Inflammatory macrophage treated with lipopolysaccharide for 1 hour (primary cell): ENCODE data around the gene TWIST2.

Source experiments
- DNase-seq, 2 donors: peaks; one replicate each; pipeline ENCODE4 v3.0.0-alpha.2; 2020 to 2022

TWIST2 gene

DNA sequence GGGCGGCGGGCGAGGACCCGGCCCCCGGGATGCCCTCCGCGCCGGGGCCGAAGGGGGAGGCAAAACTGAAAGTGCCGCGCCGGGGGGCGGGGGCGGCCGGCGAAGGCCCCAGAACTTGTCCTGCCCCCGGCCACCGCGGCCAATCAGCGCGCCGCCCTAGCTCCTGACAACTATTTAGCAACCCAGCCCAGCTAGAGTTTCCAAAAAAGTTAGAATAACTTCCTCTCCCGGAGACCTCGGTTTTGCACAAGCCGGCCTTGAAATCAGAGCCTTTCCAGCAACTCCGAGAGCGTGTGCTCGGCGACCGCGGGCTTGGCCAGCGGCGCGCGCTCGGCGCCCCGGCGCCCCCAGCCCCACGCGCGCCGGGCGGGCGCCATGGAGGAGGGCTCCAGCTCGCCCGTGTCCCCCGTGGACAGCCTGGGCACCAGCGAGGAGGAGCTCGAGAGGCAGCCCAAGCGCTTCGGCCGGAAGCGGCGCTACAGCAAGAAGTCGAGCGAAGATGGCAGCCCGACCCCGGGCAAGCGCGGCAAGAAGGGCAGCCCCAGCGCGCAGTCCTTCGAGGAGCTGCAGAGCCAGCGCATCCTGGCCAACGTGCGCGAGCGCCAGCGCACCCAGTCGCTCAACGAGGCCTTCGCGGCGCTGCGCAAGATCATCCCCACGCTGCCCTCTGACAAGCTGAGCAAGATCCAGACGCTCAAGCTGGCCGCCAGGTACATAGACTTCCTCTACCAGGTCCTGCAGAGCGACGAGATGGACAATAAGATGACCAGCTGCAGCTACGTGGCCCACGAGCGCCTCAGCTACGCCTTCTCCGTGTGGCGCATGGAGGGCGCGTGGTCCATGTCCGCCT, at the start of gene TWIST2:
Gene TWIST2, plus strand, starts transcription at position 245 of the 850 bp plus-strand sequence. Its CDS starts 131 bp downstream, at position 376.
- peak; percentile 56 to 67 for DNase-seq

DNA sequence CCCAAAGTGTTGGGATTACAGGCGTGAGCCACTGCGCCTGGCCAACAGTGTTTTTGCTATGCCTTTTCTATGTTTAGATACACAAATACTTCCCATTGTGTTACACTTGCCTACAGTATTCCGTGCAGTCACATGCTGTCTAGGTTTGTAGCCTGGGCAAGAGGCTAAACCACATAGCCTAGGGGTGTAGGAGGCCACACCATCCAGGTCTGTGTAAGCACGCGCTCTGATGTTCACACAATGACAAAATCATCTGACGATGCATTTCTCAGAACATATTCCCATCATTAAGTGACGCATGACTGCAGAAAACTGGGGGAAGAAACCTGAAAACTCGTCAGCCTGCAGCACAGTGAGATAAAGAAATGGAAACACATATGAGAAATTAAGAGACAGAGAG, 46.1 kb upstream of the TWIST2 start:
- no peak for DNase-seq

DNA sequence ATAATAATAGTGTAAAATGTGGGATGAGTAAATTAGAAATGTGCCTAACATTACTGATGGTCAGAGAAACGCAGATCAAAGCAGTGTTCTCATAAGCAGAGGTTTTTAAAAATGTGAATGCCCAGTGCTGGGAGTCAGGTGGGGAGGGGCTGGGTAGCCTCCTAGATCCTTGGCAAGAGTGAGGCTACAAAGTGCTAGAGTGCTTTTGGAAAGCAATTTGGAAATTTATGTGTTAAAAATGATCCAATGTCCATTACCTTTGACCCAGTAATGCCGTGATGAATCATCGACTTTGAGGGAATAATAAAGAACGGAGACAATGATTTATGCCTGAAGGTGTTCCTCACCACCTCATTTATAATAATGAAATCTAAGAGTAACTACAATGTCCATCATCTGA, 44.9 kb upstream of the TWIST2 start:
- DNase-seq = no peak

DNA sequence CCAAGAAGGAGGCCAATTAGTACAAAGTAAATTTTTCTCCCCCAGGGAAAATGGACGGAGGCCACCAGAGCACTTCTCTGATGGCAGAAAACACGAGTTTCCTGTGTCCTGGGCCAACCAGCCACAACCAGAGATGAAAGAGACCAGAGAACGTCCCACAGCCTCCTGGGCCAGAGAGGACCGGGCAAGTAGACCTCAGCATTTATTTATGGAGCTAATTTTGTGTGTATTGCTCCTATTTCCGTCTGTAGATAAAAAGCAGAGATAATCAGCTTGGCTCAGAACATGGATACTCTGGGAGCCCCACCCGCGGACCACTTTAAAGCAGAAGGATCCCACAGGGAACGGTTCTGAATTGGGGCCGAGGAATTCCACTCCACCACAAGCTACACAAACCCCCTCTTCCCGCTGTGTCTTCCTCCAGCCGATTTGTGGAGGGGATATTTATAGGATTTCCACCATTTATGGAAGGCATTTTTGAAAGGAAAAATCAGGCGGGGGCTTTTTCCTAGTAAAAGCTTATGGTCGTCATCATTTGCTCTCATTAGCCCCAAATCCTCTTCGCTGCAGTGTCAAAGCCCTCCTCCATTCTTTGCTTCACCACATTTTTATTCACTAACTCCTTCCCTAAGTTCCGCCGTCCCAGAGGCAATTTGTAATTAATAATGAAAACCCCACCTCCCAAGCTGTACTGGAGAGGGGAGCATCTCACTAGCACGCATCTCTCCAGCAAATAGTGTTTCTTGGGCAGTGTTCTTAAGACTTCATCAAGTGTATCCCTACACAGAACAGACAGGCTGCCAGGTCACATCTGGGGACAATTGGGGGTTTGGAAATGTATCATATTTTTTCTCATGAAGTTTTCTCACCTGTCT, 43.7 kb upstream of the TWIST2 start:
- no peak for DNase-seq

DNA sequence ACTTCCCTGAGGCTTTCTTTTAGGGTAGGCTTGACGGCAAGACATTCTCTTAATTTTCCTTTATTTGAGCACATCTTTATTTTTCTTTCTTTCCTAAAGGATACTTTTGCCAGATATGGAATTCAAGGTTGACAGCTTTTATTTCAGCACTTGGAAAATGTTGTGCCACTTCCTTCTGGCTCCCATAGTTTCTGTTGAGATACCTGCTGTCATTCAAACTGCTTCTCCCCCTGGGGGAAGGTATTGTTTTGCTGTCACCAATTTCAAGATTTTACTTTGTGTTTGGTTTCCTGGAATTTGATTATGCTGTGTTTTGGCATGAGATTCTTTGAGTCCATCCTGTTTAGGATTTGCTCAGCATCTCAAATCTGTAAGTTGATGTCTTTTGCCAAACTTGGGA, 39.1 kb upstream of the TWIST2 start:
- DNase-seq = no peak

DNA sequence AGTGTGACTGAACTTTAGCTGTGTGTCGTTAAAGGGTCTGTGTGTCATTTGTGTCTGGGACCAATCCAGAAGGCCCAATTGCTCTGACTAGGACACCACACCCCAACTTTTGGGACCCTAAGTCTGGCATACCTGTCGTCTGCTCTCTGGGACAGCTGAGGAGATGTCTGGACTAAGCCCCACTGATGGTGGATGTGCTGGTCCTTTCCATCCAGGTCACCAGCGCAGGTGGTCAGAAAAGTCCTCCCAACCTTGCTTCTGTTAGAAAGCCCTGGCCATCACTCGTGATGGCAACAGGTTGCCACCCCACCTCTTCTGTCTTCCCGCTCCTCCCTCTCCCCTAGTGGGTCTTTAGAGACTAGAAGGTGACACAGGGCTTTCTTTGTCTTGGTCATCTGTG, 37.6 kb upstream of the TWIST2 start:
- DNase-seq = no peak

DNA sequence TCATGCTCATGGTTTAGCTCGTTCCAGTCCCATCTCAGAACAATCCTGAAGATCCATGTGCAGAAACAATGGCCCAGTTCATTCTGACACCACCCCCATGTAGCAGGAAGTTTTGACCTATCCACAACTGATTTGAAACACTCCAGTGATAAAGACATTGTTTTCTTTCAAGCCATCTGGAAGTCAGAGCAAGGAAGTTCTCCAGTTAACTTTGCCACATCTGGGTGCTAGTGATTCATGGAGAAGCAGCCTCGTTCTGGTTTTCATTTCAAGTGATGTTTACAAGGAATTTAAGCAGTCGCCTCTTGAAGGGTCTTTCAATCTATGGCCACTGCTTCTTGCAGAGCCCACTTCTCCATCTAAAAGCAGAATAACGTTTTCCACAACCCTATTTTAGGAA, 36.6 kb upstream of the TWIST2 start:
- DNase-seq = no peak

DNA sequence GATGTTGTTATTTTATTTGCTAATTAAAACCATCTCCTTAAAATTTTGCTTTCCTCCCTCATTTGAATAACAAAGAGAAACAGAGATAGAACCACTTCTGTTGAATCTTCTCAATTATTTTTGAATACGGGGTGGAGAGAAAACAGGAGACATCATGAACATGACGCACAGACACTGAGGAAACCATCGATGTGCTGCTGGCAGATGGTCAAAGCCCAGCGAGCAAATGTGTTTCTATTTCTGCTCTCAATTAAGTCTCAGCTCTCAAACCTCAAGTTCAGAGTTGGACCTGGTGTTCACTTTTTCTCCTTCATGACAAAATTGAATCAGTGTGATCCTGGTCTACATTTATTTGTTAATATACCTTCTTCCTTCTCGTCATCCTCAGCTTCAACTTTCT, 36.1 kb upstream of the TWIST2 start:
- DNase-seq = no peak

DNA sequence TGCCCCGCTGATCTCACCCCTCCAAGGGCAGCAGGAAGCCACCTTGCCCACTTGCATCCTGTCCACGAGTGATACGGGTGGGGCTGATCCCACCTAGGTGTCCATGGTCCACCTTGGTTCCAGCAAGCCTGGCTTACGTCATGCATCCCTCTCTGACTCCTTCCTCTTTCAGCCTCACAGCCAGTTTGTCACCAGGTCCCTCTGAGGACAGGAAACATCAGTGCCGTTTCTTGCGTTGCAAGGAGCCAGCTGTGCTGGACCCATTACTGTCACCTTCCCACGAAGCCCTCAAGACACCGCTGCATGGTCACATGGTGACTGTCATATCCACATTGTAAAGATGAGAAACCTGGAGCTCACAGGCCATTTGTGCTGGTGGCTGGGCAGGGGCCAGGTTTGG, 34.8 kb upstream of the TWIST2 start:
- DNase-seq = no peak

DNA sequence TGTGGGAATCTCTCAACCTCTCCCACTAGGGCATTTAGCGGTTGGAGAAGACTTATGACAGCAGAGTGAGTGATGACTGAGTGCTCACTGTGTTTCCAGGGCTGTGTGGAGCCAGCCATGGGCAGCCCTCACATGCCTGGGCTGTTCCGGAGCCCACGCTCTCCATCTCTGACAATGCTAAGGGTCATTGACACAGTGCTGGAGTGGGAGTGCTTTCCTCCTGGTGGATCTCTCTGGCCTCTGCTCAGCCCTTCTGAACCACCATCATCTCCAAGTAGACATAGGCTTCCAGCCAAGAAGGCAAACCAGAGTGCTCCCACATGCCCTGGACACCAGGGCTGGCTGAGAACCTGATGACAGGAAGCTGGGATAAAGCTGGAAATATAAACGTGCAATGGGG, 33.1 kb upstream of the TWIST2 start:
- DNase-seq = no peak

DNA sequence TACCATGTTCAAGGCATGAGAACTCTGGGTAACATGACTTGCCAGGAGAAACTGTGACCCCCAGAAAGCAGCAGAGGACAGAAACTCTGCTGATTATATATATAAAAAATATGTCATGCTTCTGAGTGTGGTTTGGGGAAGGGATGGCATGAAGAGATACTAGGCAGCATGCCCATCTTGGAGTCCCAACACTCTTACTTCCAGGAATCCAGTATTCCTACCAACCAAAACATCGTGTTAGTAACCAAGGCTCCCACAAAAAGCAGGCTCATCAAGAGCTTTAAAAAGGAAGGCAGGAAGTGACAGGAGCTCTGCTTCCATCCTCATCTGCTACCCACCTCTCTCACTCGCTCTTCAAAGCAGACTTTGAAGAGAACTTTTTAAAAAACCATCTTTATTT, 31.6 kb upstream of the TWIST2 start:
- no peak for DNase-seq

DNA sequence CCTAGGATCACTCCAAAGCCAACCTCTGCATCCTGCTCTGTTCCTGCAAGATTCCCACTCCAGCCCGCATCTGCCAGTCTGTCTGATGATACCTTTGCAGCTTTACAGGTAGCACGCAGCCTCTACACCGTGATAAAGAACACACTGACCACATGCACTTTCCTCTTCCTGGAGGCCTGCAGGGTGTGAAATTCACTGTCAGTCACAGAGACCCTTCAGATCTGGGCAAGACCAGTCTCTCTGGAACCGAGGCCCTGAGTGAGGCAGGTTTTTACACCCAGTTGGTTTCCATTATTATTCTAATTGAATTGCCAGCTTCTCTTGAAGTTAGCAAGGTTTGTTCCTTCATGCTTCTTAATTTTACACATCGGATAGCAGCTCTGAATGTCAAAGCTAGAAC, 30.5 kb upstream of the TWIST2 start:
- DNase-seq = no peak

DNA sequence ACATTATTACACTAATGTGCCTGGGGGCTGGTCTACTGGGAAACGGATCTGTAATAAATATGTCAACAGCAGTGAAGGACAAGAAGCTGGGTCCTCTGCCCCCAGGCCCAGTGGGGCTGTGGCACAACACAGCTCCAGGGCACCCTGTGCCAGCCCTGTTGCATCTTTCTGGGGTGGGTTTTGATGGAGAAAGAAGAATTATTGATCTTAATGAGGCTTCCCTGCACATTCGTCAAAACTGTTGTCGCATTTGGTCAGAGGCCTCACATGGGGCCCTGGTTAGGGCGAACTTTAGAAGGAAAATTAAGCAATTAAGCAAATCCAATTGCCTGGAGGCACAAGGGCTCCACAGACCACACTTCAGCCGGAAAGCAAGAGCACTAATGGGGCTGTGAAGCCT, 30.0 kb upstream of the TWIST2 start:
- DNase-seq = no peak

DNA sequence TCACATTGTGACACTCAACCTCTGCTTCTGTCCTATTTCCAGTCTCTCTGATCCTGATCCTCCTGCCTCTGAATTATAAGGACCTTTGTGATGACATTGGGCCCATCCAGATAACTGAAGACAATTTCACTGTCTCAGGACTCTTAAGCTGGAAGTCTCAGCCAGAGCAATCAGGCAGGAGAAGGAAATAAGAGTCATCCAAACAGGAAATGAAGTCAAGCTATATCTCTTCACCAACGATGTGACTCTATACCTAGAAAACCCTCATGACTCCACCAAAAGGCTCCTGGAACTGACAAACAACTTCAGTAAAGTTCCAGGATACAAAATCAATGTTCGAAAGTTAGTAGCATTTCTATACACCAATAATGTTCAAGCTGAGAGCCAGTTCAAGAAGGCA, 29.3 kb upstream of the TWIST2 start:
- no peak for DNase-seq

DNA sequence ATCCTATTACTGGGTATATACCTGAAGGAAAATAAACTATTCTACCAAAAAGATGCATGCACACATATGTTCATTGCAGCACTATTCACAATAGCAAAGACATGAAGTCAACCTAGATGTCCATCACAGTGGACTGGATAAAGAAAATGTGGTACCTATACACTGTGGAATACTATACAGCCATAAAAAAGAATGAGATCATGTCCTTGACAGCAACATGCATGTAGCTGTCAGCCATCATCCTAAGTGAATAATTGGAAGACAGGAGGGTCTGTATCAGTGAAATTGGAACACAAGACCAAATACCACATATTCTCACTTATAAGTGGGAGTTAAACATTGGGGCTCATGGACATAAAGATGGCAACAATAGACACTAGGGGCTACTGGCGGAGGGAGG, 27.7 kb upstream of the TWIST2 start:
- DNase-seq = no peak

DNA sequence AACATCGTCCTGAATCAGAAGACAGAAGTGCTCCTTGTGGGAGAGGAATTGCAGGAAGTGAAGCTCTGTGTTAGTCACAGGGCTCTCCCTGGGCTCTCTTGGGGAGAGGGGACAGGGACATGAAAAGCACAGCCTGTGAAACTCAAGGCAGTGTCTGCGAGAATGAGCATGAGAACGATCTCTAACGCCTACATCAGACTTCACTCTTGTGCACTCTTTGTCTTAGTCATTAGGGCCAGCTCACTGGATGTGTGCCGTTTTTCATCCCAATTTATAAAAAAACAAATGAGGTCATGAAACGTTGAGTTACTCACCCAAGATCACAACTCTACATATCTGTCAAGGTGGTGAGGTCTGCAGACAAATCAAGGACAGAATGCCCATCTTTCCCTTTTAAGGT, 27.0 kb upstream of the TWIST2 start:
- DNase-seq = no peak

DNA sequence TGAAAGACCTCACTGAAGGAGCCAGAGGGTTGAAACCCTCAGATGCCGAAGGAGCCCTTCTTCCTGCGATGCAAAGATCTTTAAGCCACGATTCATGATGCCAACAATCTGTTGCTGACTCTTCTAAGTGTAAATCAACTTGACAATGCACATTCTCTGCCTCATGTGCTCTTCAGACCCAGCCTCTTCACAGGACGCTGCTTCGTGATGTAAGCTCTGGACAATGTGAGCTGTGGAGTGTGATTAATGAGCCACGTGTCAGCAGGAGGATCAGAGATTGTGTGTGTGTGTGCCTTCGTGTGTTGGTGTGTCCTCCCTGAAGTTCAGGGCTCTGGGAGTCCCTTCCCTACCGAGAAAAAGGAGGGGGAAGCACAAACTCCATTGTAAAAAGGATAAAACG, 26.5 kb upstream of the TWIST2 start:
- DNase-seq = no peak

DNA sequence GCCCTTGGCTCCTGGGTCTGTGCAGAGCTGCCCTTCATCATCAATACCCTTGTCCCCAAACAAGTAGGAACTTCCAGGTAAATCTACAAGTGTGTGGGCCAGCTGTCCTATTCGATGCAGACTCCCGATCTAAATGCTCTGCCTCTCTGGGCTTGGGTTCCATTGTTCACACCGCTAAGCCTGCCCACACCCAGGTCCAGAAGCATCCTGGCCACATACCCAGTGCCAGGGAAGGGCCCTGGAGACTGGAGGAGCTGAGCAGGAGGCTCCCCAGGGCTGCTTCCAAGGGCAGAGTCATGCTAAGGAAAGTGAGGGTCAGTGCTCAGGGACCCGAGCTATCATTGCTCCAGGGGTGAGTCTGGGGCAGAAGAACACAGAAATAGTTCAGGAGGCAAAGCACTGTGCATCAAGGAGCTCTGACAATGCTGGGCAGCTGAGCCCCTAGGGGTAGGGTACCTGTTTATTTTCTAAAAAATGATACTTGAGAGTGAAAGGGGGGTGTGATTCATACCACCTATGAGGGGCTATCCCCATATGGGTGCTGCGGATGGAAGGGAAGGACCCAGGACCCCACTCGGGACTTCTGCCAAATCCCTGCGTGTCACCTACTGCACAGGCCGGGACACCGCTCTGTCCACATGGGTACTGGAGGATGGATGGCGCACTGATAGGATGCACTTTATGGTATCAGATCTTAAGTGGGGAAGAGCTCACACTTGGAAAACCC, 25.8 kb upstream of the TWIST2 start:
- no peak for DNase-seq

DNA sequence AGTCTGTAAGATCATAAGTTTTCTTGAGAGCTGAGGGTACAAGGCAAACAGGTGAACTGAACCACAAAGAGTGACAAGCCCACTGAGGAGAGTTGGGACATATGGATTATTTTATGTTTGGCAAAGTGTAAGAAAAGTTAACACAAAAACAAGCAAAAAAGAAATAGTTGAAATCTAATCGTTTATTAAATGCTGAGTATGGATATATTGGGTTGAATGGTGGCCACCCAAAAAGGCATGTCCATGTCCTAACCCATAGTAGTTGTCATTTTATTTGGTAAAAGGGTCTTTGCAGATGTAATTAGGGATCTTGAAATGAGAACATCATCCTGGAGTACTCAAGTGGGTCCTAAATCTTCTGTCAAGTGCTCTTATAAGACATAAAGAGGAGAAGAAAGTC, 24.9 kb upstream of the TWIST2 start:
- no peak for DNase-seq

DNA sequence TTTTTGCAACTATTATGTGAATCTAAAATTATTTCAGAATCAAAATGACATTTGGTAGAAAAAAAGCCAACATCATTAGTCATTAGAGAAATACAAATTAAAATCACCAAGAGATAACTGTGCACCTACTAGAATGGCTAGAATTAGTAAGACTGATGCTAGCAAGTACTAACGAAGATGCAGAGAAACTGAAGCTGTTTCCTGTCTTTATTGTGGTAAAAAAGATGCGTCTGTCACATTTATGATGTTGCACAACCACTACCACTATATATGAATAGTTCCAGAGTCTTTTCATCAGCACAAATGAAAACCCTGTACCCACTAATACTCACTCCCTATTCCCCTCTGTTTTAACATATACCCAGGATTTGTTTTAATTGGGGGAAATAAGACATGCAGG, 16.7 kb upstream of the TWIST2 start:
- no peak for DNase-seq

DNA sequence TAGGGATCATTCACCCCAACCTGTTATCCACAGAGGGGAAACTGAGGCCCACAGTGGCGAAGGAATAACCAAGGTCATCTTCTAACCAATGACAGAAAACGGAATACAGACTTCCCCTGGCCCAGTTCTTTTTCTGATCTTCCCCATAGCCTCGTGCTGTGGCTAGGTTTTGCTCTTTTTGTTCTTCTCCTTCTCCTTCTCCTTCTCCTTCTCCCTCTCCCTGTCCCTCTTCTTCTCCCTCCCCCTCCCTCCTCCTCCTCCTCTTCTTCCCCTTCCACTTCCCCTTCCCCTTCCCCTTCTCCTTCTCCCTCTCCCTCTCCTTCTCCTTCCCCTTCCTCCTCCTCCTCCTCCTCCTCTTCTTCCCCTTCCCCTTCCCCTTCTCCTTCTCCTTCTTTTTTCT, 12.9 kb upstream of the TWIST2 start:
- no peak for DNase-seq

DNA sequence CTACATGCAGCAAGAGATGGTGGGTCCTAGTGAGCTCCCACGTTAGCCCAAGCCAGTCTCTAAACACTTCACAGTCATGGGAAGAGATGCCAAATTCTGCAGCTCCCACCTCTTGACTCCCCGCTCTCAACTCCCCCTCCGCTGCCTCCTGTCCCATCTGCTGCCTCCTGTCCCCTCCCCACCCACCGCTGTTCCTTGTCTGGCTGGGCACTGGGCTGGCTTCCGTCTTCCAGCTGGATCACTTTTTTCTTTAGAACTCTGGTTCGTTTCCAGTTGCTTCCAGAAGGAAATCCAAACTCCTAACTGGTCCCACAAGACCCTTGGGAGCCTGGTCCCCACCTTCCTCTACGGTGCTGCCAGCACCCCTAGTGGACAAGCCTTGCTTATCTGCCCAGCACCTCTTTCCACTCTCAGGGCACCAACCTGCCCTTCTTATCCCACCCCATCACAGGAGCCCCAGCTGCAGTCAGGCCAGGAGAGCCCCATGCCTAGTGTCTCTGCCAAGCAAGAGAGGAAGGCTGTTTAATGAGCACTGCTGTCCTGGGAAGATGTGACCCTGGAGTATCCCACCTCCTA, 12.1 kb upstream of the TWIST2 start:
- no peak for DNase-seq

DNA sequence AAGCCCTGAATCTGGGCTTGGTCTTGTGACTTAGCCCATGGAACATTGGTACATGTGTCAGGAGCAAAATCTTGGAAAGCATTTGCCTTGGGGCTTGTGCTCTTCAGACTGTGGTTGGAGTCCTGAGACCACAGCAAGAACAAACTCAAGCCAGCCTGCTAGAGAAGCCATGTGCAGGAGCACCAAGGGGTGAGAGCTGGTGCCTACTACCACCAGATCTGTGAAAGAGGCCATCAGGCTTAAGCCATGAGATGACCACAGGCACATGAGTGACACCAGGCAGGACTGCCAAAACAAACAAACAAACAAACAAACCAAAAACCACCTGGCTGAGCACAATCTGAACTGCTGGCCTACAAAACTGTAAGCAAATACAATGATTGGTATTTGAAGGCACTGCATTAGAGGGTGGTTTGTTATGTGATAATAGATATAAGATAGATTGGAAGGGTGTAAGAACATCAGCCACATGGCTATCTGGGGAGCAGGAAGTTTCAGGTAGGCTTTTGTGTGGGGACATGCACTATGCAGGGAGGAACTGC, 9.0 kb upstream of the TWIST2 start:
- no peak for DNase-seq
